GM23338 (cell line): ENCODE measurements around the gene CUX1. TPM values are rescaled to one million over a fixed set of nuclear protein-coding genes. Genes with fewer than 3 reads are reported as not detected.

Source experiments
- ATAC-seq: fragments of 200-7000 bp; cut with Tn5 transposase; 3 replicates; pipeline ENCODE4 v1.9.1; 2020
- DNase-seq: peaks from one replicate; pipeline ENCODE4 v3.0.0-alpha.2; 2015; ENCODE audit warnings: low spot score
- H2AFZ ChIP-seq: fragments of 200-600 bp; sonication (generic); 2 replicates; pipeline ENCODE4 v1.8.0; 2016; ENCODE audit warnings: antibody characterized with exemption, mild to moderate bottlenecking, moderate library complexity
- H3F3A ChIP-seq: fragments of 200-600 bp; sonication (generic); replicated peaks from 2 replicates; pipeline ENCODE4 v1.8.0; 2017; ENCODE audit warnings: antibody characterized with exemption, mixed run types, low read depth
- H3K27ac ChIP-seq: fragments of 200-600 bp; sonication (generic); 2 replicates; pipeline ENCODE4 v1.6.1; 2016; ENCODE audit warnings: low read depth
- H3K27me3 ChIP-seq: fragments of 200-600 bp; sonication (generic); 2 replicates; pipeline ENCODE4 v1.8.0; 2016; ENCODE audit warnings: mild to moderate bottlenecking, mixed run types, moderate library complexity; ENCODE audit not compliant: insufficient read depth
- H3K36me3 ChIP-seq: fragments of 200-600 bp; sonication (generic); 2 replicates; pipeline ENCODE4 v1.8.0; 2016; ENCODE audit warnings: mild to moderate bottlenecking; ENCODE audit not compliant: insufficient read depth
- H3K4me1 ChIP-seq: fragments of 200-600 bp; sonication (generic); 2 replicates; pipeline ENCODE4 v1.8.0; 2016; ENCODE audit warnings: mild to moderate bottlenecking, moderate library complexity; ENCODE audit not compliant: insufficient read depth
- H3K4me2 ChIP-seq: fragments of 200-600 bp; sonication (generic); 2 replicates; pipeline ENCODE4 v1.7.1; 2017; ENCODE audit warnings: mixed run types
- H3K4me3 ChIP-seq: fragments of 200-600 bp; sonication (generic); 2 replicates; pipeline ENCODE4 v1.6.1; 2016; ENCODE audit warnings: mixed run types
- H3K79me2 ChIP-seq: fragments of 200-600 bp; sonication (generic); replicated peaks from 2 replicates; pipeline ENCODE4 v1.8.0; 2017; ENCODE audit warnings: mild to moderate bottlenecking; ENCODE audit not compliant: insufficient read depth
- H3K9me2 ChIP-seq: fragments of 200-600 bp; sonication (generic); 2 replicates; pipeline ENCODE4 v1.8.0; 2017; ENCODE audit not compliant: insufficient read depth
- H4K20me1 ChIP-seq: fragments of 200-600 bp; sonication (generic); replicated peaks from 2 replicates; pipeline ENCODE4 v1.8.0; 2017; ENCODE audit warnings: mild to moderate bottlenecking; ENCODE audit not compliant: insufficient read depth
- H3K27ac Mint-ChIP-seq: 2 replicates; pipeline ENCODE4 v1.8.0; 2020; ENCODE audit warnings: inconsistent platforms, mild to moderate bottlenecking, moderate library complexity, mixed read lengths
- H3K27me3 Mint-ChIP-seq: 3 replicates; pipeline ENCODE4 v1.8.0; 2022; ENCODE audit warnings: low read depth, mild to moderate bottlenecking, moderate library complexity, mixed read lengths, inconsistent platforms; ENCODE audit not compliant: insufficient read depth, poor library complexity
- H3K36me3 Mint-ChIP-seq: 3 replicates; pipeline ENCODE4 v1.8.0; 2021; ENCODE audit warnings: low read depth, mild to moderate bottlenecking, inconsistent platforms, moderate library complexity, mixed read lengths
- H3K4me1 Mint-ChIP-seq: 3 replicates; pipeline ENCODE4 v1.8.0; 2020; ENCODE audit warnings: mild to moderate bottlenecking, inconsistent platforms, mixed read lengths
- H3K4me3 Mint-ChIP-seq: 3 replicates; pipeline ENCODE4 v1.8.0; 2021; ENCODE audit warnings: moderate library complexity, mild to moderate bottlenecking, inconsistent platforms, mixed read lengths
- H3K9me3 Mint-ChIP-seq: 3 replicates; pipeline ENCODE4 v1.8.0; 2020; ENCODE audit warnings: moderate library complexity, mild to moderate bottlenecking, inconsistent platforms, mixed read lengths
- STAT1 ChIP-seq: IDR thresholded peaks from one replicate; pipeline ENCODE4 v1.6.1; 2016; ENCODE audit warnings: antibody characterized with exemption; ENCODE audit not compliant: unreplicated experiment
- ZNF114 ChIP-seq: fragments of 250-450 bp; sonication (Bioruptor Pico); IDR thresholded peaks from 2 replicates; pipeline ENCODE4 v1.5.0; 2020; ENCODE audit warnings: mild to moderate bottlenecking, moderate library complexity
- polyA plus RNA-seq: library from polyadenylated mRNA; unstranded; fragments of >200 nt; fragmentation: Nextera tagmentation; extraction: Ambion mirVana; gene quantifications from 2 replicates; pipeline ENCODE4 v1.2.1, GENCODE V29; 2016
- total RNA-seq: library from RNA; depleted of rRNA; stranded (reverse); fragments of >200 nt; shearing (Covaris generic); gene quantifications from 2 replicates; pipeline ENCODE4 v1.2.3, GENCODE V29; 2014
- TF ChIP-seq, protein P1 (sequence below): fragments of 250-450 bp; sonication (Bioruptor Pico); IDR thresholded peaks from 2 replicates; pipeline ENCODE4 v1.5.0; 2020; ENCODE audit warnings: mild to moderate bottlenecking, moderate library complexity

CUX1 gene
- total and polyA plus RNA-seq, 2 experiments from 2014 or later = 49.9 to 64.0 TPM

DNA sequence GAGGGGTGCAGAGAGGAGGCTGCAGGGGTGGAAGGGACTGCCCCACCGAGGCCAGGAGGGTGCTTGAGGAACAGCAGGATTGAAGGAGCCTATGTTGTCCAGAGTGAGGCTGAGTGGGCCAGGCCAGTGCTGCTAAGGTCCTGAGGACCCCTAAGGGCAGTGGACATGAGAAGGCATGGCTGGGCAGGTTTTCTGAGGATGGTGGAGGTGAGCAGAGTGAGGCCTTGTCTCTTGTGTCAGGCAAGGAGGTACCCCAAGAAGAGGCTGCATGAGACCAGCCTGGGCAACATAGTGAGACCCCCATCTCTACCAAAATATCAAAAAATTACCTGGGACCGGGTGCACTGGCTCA is 474.5 kb downstream of the CUX1 start (continued):
- TF ChIP-seq, protein P1, sequence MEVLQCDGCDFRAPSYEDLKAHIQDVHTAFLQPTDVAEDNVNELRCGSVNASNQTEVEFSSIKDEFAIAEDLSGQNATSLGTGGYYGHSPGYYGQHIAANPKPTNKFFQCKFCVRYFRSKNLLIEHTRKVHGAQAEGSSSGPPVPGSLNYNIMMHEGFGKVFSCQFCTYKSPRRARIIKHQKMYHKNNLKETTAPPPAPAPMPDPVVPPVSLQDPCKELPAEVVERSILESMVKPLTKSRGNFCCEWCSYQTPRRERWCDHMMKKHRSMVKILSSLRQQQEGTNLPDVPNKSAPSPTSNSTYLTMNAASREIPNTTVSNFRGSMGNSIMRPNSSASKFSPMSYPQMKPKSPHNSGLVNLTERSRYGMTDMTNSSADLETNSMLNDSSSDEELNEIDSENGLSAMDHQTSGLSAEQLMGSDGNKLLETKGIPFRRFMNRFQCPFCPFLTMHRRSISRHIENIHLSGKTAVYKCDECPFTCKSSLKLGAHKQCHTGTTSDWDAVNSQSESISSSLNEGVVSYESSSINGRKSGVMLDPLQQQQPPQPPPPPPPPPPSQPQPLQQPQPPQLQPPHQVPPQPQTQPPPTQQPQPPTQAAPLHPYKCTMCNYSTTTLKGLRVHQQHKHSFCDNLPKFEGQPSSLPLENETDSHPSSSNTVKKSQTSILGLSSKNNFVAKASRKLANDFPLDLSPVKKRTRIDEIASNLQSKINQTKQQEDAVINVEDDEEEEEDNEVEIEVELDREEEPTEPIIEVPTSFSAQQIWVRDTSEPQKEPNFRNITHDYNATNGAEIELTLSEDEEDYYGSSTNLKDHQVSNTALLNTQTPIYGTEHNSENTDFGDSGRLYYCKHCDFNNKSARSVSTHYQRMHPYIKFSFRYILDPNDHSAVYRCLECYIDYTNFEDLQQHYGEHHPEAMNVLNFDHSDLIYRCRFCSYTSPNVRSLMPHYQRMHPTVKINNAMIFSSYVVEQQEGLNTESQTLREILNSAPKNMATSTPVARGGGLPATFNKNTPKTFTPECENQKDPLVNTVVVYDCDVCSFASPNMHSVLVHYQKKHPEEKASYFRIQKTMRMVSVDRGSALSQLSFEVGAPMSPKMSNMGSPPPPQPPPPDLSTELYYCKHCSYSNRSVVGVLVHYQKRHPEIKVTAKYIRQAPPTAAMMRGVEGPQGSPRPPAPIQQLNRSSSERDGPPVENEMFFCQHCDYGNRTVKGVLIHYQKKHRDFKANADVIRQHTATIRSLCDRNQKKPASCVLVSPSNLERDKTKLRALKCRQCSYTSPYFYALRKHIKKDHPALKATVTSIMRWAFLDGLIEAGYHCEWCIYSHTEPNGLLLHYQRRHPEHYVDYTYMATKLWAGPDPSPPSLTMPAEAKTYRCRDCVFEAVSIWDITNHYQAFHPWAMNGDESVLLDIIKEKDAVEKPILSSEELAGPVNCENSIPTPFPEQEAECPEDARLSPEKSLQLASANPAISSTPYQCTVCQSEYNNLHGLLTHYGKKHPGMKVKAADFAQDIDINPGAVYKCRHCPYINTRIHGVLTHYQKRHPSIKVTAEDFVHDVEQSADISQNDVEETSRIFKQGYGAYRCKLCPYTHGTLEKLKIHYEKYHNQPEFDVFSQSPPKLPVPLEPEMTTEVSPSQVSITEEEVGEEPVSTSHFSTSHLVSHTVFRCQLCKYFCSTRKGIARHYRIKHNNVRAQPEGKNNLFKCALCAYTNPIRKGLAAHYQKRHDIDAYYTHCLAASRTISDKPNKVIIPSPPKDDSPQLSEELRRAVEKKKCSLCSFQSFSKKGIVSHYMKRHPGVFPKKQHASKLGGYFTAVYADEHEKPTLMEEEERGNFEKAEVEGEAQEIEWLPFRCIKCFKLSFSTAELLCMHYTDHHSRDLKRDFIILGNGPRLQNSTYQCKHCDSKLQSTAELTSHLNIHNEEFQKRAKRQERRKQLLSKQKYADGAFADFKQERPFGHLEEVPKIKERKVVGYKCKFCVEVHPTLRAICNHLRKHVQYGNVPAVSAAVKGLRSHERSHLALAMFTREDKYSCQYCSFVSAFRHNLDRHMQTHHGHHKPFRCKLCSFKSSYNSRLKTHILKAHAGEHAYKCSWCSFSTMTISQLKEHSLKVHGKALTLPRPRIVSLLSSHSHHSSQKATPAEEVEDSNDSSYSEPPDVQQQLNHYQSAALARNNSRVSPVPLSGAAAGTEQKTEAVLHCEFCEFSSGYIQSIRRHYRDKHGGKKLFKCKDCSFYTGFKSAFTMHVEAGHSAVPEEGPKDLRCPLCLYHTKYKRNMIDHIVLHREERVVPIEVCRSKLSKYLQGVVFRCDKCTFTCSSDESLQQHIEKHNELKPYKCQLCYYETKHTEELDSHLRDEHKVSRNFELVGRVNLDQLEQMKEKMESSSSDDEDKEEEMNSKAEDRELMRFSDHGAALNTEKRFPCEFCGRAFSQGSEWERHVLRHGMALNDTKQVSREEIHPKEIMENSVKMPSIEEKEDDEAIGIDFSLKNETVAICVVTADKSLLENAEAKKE (CRISPR knock-in tag) = no peak

DNA sequence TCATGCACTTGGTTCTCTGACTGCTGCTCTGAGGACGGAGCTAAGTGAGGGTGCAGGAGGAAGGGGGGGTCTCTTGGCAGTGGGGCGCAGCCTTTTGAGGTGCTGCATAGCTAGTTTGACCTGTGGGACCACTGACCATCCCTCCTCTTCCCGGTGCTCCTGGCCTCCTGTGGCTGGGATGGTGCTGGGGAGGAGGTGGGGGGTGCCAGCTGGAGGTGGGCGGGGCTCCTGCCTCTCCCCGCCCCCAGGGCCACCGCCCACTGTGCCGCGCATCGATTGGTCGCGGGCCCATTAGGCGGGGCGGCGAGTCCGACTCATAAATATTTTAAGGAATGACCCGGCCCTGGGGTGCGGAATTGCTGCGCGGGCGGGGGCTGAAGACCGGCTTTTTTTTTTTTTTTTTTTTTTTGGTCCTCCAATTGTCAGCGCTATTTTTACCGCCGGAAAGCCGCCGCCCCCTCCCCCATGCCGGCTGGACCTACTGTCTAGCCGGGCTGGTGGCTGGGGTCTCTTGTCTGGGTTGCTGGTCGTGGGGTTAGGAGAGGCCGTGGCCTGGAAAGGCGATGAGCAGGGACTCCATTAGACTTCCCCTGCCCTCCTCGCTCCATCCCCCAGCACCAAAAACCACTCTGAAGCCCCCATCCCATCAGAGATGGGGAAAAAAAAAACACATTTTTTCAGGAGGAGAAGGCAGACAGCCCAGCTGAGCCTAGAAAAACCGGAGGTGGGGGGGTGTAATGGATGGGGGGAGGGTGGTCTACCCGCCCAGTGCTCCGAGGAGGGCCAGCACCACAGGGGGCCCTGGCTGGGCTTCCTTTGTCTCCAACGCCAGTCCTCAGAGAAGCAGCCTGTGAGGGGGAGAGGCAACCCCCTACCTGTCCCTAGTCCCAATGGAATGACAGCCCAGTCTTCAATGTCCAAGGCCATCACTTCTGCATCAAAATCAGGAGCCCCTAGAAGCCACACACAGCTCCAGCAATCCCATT is 475.7 kb downstream of the CUX1 start:
- Histone ChIP-seq H3K4me1 (peaks cover 20% of the 10 kb centered on the region), H3K4me2 (peak overlapping the region; percentile 82), H3F3A (0 out of 2 replicates have a peak, but pooled peaks cover 6% of the 10 kb centered on the region), H3K79me2 (no peaks in the 10 kb centered on the region), H3K36me3 (no peaks in the 10 kb centered on the region; the same call in 1 of the 2 replicates), H3K27me3 (peaks cover 5% of the 10 kb centered on the region; the same call in 1 of the 2 replicates), H3K4me3 (peak overlapping the region; percentile 56), H4K20me1 (peaks cover 21% of the 10 kb centered on the region), H2AFZ (no peak overlapping the region), H3K9me2 (no peaks in the 10 kb centered on the region), H3K27ac (no peak overlapping the region)
- peak; percentile 47 for ATAC-seq
- TF ChIP-seq ZNF114 (CRISPR knock-in tag) (no peak), STAT1 (no peak)
- Mint-ChIP-seq H3K4me3 (peak overlapping the region; percentile 64; the same call in 2 of the 3 replicates), H3K9me3 (no peaks in the 10 kb centered on the region), H3K27ac (no peak overlapping the region), H3K36me3 (peaks cover 3% of the 10 kb centered on the region; the same call in 1 of the 3 replicates), H3K4me1 (peaks cover 46% of the 10 kb centered on the region), H3K27me3 (peaks cover 14% of the 10 kb centered on the region)
- peak; percentile 56 for DNase-seq
